ENCODE results near the gene MAP2K1.
"Not testable (repeated sequence)": the region's sequence is repeated elsewhere in the genome, so short reads cannot be mapped to it uniquely, and the experiment has no call there.

MAP2K1 gene

DNA sequence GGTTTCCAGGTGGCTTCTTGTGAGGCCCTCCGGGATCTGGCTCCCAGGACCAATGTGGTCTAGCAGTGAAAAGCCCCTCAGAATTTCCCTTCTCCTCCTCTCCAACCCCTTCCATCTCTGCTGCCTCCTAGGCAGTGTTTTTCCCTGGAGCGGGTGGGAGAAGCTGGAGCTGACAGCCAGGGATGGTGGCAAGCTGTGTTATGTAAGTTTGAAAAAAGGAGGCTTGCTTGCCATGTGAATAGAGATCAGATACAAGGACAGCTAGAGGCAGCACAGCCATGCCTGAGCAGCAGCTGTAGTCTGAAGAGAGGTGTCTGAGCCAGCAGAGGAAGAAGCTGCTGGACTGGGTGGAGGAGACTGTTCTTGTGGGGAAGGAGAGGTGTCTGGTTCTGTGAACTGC is 90.3 kb downstream of the MAP2K1 start:
- no peak for DNase-seq (ENCODE audit: low read depth)

- no peak for DNase-seq (ENCODE audit: low read depth)
Observed at GRCh38 chr15:66480267-66480666, 93.6 kb downstream of the MAP2K1 start.

DNA sequence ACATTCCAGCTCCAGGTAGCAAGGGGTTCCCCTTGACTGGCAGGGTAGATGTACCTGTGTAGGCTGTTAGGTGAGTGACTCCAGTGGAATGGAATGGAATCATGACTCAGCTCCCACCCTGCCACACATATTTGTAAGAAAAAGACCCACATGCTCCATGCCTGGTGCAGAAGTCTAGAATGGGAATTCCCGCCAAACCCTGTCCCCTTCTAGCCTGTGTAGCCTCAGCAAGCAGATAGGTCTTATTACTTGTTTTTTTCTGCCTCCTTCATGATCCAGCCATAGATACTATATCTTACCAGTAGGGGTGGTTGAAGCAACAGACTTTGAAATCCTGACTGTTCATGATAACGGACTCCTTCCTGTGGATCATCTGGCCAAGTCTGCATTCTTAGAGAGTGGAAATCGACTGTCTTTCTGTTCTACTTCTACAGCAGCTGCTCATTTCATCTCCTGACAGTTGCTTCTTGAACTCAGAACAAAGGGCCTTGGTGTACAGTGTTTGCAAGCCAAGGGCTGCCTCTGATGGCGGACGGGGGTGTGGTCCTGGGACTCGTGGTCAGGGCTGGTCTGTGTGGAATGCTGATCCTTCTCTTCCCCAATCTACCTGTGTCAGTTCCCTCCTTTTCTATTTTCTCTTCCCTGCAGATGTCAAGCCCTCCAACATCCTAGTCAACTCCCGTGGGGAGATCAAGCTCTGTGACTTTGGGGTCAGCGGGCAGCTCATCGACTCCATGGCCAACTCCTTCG is 94.6 kb downstream of the MAP2K1 start:
- no peak for DNase-seq (ENCODE audit: low read depth)

- no peak for DNase-seq (ENCODE audit: low read depth)
Observed at GRCh38 chr15:66482539-66482938, 95.8 kb downstream of the MAP2K1 start.

DNA sequence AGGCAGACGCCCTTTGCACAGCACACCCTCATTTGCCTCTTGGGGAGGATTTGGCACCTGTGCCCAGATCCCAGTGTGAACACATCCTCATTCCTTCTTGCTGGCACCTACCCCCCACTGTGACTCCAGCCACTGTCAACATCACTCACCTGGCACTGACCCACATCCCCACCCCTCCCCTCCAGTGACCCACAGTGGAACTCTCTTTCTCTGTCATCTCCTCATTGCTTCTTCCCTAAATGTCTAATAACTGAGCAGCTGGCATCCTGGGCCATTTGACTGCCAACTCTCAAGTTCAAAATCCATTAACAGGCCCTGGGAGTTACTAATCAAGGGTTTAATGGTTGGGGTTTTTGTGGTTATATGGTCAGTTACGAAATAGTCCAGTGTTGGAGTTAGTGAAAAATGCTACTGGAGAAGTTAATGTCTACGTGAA is 96.4 kb downstream of the MAP2K1 start:
- DNase-seq (ENCODE audit: low read depth), result no peak

GRCh38 chr15:66484539-66485112 is 97.9 kb downstream of the MAP2K1 start:
- DNase-seq (ENCODE audit: low read depth), result no peak

- no peak for DNase-seq (ENCODE audit: low read depth)
Observed at GRCh38 chr15:66486887-66487286, 100.2 kb downstream of the MAP2K1 start.

DNA sequence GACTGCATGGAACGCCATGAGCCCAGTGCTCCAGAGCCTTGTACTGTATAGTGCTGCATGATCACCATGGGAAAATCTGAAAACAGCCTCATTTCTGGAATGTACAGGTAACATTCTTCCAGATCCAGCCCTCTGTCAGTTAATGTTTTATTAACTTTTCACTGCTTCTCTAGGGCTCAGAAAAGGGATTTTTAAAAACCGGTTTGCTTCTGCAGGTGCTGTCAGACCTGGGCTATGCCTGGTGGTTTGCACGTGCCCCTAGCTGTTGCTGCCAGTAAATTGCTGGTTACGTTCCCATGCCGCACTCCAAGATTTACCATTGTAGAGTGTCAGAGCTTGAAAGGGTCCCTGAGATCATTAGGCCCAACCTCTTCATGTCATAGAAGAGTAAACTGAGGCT is 101.8 kb downstream of the MAP2K1 start:
- DNase-seq (ENCODE audit: low read depth), result no peak

DNA sequence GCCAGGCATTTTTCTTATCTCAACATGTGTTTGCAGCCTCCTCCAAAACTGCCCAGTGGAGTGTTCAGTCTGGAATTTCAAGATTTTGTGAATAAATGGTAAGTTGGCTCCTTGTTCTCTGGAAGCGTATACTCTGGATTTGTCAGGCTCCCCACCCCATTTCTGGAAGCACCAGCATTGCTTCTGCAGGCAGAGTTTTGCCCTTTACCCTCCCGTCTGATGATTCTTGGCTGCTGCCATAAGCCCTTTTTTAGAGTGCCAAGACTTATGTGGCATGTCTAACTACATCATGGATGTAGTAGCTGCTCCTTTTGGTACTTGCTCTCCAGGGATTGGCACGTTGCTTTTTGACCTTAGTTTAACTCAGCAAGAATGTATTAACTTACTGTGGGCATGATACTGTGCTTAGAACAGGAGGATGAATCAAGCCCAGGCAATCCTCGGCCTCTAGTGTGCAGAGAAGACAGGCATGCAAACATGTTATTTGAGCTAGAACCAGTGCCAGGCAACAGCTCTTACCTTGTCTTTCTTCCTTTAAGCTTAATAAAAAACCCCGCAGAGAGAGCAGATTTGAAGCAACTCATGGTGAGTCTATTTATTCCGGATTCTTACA is 102.6 kb downstream of the MAP2K1 start:
- no peak for DNase-seq (ENCODE audit: low read depth)

DNA sequence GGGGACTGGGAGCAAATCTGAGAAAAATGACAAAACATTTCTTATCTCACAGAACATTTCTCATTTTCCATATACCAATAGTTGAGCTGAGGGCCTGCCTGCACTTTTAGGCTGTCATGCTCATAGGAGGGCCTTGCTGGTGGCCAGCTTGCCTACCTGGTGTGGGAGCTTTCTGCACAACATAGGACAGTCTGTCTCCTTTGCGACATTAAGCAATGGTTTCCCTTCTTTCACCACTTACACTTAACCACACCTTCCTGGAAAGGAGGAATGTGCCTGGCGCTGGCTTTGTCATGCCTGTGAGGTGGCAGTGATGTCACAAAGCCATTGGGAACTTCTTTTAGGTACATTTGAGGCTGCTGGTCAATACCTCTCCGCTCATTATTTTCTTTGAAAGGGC is 105.1 kb downstream of the MAP2K1 start:
- DNase-seq (ENCODE audit: low read depth), result no peak

DNA sequence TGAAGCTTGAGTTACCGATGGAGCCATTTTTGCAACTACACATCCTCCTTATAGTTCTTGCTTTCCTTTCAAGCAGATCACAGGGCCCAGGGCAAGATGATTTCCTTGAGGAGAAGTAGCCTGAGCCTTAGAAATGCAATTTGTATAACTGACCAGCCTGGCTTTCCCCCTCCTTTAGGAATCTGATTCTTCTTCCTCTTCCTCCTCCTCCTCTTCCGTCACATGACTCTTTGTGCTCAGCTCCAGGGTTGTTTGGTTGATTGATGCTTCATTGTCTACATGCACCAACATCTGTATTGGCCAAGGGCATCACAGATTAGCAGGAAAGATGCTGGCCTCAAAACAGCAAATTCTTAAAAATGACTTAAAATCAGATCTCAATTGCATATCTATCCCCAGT is 107.5 kb downstream of the MAP2K1 start:
- DNase-seq (ENCODE audit: low read depth), result no peak

GRCh38 chr15:66496951-66497501 is 110.3 kb downstream of the MAP2K1 start:
- no peak for DNase-seq (ENCODE audit: low read depth)

DNA sequence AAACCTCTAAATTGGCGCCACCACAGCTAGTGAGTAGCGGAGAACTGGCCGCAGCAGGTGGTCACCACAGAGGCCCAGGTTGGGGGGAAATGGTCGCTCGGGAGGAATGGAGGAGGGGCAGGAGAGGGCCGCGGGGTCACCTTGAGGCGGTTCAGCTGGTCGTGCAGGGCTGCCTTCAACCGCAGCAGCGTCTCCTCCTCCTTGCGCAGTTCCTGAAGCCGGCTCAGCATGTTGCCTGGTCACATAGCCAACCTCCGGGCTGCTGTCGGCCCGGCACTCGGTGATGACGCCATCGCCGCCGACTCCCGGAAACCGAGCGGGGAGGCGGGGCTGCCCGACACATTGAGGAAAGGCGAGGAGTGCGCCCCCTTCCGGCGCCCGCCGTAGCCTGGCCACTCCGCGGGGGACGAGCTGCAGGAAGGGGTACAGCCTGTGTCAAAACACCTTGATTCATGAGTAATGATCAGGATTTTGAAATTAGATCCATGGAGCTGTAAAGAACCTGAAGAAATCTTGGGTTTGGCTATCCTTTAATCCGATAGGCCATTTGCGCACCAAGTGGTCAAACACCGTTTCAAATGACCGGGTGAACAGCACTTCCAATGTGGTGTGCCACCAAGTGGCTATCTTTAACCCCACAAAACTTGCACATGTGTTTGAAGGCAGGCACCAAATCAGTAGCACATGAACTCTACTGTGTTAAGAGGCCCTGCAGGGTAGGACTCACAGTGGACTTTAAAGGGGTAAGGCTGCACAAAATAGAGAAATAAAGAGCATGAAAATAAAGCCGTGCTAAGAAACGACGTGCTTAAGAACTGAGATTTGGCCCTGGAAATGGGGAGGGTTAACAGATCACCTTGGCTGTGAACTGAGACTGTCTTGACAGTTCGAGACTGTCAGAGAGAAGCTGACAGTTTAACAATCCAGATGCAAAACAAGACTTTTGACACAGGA is 111.1 kb downstream of the MAP2K1 start, which contains the start of gene SNAPC5:
TSS of gene SNAPC5 (minus strand) at position 261 of the 954 bp plus-strand sequence. CDS start at position 230, 31 bp downstream.
- peak; percentile 95 for DNase-seq (ENCODE audit: low read depth)

- no peak for DNase-seq (ENCODE audit: low read depth)
Observed at GRCh38 chr15:66498501-66499386, 112.0 kb downstream of the MAP2K1 start.

GRCh38 chr15:66500346-66500745 is 113.6 kb downstream of the MAP2K1 start:
- not testable (repeated sequence) for DNase-seq (ENCODE audit: low read depth)

GRCh38 chr15:66502491-66502890 is 115.8 kb downstream of the MAP2K1 start:
- DNase-seq (ENCODE audit: low read depth), result no peak

DNA sequence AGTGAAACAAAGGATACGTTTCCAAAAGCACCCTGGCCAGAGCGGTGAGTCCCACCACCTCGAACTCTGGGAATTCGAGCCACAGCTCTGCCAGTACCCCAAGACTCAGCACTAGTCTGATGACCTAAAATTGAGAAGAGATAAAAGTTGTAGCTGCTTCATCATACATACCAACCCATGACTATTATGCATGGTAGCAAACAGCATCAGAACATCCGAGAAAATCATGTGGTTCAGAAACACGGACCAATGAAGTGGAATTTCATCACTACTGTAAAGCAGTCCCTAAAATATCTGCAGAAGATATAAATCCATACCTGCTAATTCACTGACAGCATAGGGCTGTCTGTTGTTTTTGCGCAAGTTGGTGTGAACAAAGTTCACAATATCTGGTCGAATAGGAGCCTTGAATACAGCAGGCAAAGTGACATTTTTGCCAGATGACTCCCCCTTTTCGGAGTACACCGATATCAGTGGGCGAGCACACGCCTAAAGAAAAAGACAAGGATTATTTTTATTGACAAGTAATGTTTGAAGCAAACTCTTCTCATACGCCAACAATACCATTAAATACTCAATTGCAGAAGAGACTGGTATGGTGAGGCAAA is 116.4 kb downstream of the MAP2K1 start:
- DNase-seq (ENCODE audit: low read depth), result not testable (repeated sequence)

DNA sequence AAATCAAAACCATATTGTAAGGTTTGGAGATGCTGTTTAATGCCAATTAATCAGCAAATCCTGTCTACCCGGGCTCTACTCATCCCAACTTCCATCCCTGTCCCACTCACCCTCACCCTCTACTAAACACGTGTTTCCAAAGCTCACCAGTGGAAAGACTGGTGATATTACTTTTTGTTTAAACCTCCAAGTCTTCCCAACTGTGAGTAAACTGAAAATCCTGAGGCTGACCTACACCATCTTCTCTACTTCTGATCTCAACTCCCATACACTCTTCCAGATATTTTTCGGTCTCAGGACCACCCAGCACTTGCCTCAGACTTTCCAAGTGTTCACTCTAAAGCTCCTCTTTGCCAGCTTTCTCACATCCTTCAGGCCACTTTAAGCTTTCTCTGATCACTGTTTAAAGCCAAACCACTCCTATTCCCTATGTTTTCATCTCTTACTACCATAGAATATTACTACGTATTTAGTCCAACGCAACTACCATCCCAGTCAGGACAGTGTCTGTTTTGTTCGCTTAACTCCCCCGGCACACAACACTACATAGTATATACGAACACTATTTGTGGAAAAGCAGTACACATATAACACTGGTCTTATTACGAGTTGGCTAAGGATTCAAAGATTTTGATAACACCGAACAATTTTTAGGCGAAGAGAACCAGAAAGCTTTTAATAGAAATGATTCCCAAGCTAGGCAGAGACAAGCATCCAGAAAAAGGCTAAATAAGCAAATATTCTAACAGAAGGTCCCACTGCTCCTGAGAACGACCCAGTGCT is 117.3 kb downstream of the MAP2K1 start:
- no peak for DNase-seq (ENCODE audit: low read depth)
